Measurements from ENCODE around the gene MSTN.

MSTN gene

DNA sequence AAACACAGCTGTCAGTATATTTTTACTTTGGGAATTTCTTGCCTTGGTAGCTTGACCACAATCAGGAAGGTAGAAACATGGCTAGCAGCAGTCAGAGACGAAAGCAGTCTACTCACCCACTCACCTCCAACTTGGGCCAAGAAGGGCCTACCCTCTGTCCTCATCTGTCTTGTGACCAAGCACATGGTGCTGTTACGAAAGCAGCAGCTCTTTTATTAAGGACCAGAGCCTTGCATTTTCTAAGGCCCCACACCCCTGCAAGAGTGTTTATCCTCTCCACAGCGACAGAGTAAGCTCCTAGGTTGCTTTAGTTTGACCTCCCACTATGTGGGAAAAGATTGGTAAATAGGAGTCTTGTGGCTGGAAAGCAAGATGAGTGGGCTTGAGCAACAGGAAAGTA lies 31.3 kb upstream of the MSTN start:
- TF ChIP-seq PPARA (CRISPR knock-in tag; IDR thresholded peaks at IDR 0.05; ENCODE audit: borderline replicate concordance) (no peak), CSDC2 (CRISPR knock-in tag; IDR thresholded peaks at IDR 0.05) (no peak), TCF4 (CRISPR knock-in tag; IDR thresholded peaks at IDR 0.05; ENCODE audit: borderline replicate concordance) (no peak), ZNF565 (CRISPR knock-in tag; conservative IDR thresholded peaks at IDR 0.05; ENCODE audit: low read depth) (no peak), ZNF70 (CRISPR knock-in tag; IDR thresholded peaks at IDR 0.05) (no peak), ESRRG (CRISPR knock-in tag; IDR thresholded peaks at IDR 0.05) (no peak), ARNTL (CRISPR knock-in tag; IDR thresholded peaks at IDR 0.05; ENCODE audit: borderline replicate concordance, low read depth) (no peak), TOX (CRISPR knock-in tag; IDR thresholded peaks at IDR 0.05; ENCODE audit: borderline replicate concordance) (no peak), ISL1 (CRISPR knock-in tag; IDR thresholded peaks at IDR 0.05) (no peak), TSHZ2 (CRISPR knock-in tag; IDR thresholded peaks at IDR 0.05) (no peak), BACH2 (CRISPR knock-in tag; IDR thresholded peaks at IDR 0.05; ENCODE audit: borderline replicate concordance) (no peak), GLIS3 (CRISPR knock-in tag; IDR thresholded peaks at IDR 0.05) (no peak)
- ATAC-seq = no peak

- no peak for ATAC-seq
Measured at GRCh38 chr2:190090148-190090547, 27.6 kb upstream of the MSTN start.

More at GRCh38 chr2:190090148-190090547, 27.6 kb upstream of the MSTN start:
- TF ChIP-seq CSRNP3 (CRISPR knock-in tag; IDR thresholded peaks at IDR 0.05) = no peak
- no peak for TF ChIP-seq ARNTL (CRISPR knock-in tag; IDR thresholded peaks at IDR 0.05; ENCODE audit: borderline replicate concordance, low read depth)
- TF ChIP-seq ESRRG (CRISPR knock-in tag; IDR thresholded peaks at IDR 0.05) = no peak
- TF ChIP-seq PATZ1 (CRISPR knock-in tag; IDR thresholded peaks at IDR 0.05; ENCODE audit: borderline replicate concordance) = no peak
- TF ChIP-seq PPARA (CRISPR knock-in tag; IDR thresholded peaks at IDR 0.05; ENCODE audit: borderline replicate concordance) = no peak
- TF ChIP-seq TSHZ2 (CRISPR knock-in tag; IDR thresholded peaks at IDR 0.05) = no peak
- TF ChIP-seq GLIS3 (CRISPR knock-in tag; IDR thresholded peaks at IDR 0.05) = no peak
- TF ChIP-seq BACH2 (CRISPR knock-in tag; IDR thresholded peaks at IDR 0.05; ENCODE audit: borderline replicate concordance) = no peak
- no peak for TF ChIP-seq ZFP3 (CRISPR knock-in tag; IDR thresholded peaks at IDR 0.05)
- TF ChIP-seq TOX (CRISPR knock-in tag; IDR thresholded peaks at IDR 0.05; ENCODE audit: borderline replicate concordance) = no peak
- no peak for TF ChIP-seq ZNF70 (CRISPR knock-in tag; IDR thresholded peaks at IDR 0.05)
- TF ChIP-seq SNAI2 (CRISPR knock-in tag; IDR thresholded peaks at IDR 0.05) = no peak
- no peak for TF ChIP-seq TCF4 (CRISPR knock-in tag; IDR thresholded peaks at IDR 0.05; ENCODE audit: borderline replicate concordance)
- no peak for TF ChIP-seq OSR1 (CRISPR knock-in tag; IDR thresholded peaks at IDR 0.05)
- no peak for TF ChIP-seq RARB (CRISPR knock-in tag; IDR thresholded peaks at IDR 0.05)
- no peak for TF ChIP-seq ZNF8 (CRISPR knock-in tag; IDR thresholded peaks at IDR 0.05)
- TF ChIP-seq CSDC2 (CRISPR knock-in tag; IDR thresholded peaks at IDR 0.05) = no peak
